PC-9 (cell line): ENCODE measurements around the gene DNAJC17. TPM values are rescaled to one million over a fixed set of nuclear protein-coding genes. Genes with fewer than 3 reads are reported as not detected.

Source experiments
- BruUV-seq: library from RNA; stranded (reverse); fragments of 400-500 nt; replicated peaks from 2 replicates; lab custom pipeline; 2021; lab: Mats Ljungman, UMichigan
- CTCF ChIA-PET: fragments of 300-600 bp; sonication (Branson Sonifier 250); formaldehyde crosslinking; loops from one replicate; lab custom pipeline; 2022; ENCODE audit warnings: antibody characterized with exemption; lab: Charles Lee
- POLR2A ChIA-PET: fragments of 300-600 bp; sonication (Branson Sonifier 250); formaldehyde crosslinking; loops from one replicate; lab custom pipeline; 2022; ENCODE audit warnings: antibody characterized with exemption; ENCODE audit not compliant: unreplicated experiment; lab: Charles Lee
- DNase-seq, 2 experiments: peaks; one replicate each; pipeline versions ENCODE4 v3.0.0 to v3.0.0-alpha.2; 2015 to 2022; ENCODE audit warnings: mixed read lengths in 1 of 2
- H2AFZ ChIP-seq: fragments of 200-600 bp; sonication (generic); 2 replicates; pipeline ENCODE4 v1.8.1; 2017; ENCODE audit warnings: antibody characterized with exemption
- H3F3A ChIP-seq: fragments of 200-600 bp; sonication (generic); 2 replicates; pipeline ENCODE4 v1.8.1; 2017; ENCODE audit warnings: antibody characterized with exemption, mild to moderate bottlenecking, low read depth; ENCODE audit not compliant: insufficient read depth
- H3K27ac ChIP-seq: fragments of 200-600 bp; sonication (generic); 2 replicates; pipeline ENCODE4 v1.6.1; 2016; ENCODE audit warnings: mixed run types
- H3K27me3 ChIP-seq: fragments of 200-600 bp; sonication (generic); 2 replicates; pipeline ENCODE4 v1.6.1; 2016; ENCODE audit warnings: low read depth, mixed run types; ENCODE audit not compliant: insufficient read depth
- H3K36me3 ChIP-seq: fragments of 200-600 bp; sonication (generic); 2 replicates; pipeline ENCODE4 v1.6.1; 2016; ENCODE audit warnings: low read depth, mixed run types
- H3K4me1 ChIP-seq: fragments of 200-600 bp; sonication (generic); replicated peaks from 2 replicates; pipeline ENCODE4 v1.6.1; 2016; ENCODE audit warnings: mixed run types; ENCODE audit not compliant: insufficient read depth
- H3K4me2 ChIP-seq: fragments of 200-600 bp; sonication (generic); 2 replicates; pipeline ENCODE4 v1.6.1; 2017; ENCODE audit warnings: mixed run types
- H3K4me3 ChIP-seq: fragments of 200-600 bp; sonication (generic); 2 replicates; pipeline ENCODE4 v1.6.1; 2016; ENCODE audit warnings: mixed run types
- H3K79me2 ChIP-seq: fragments of 200-600 bp; sonication (generic); 2 replicates; pipeline ENCODE4 v1.6.1; 2017; ENCODE audit warnings: low read depth, mixed run types
- H3K9me2 ChIP-seq: fragments of 200-600 bp; sonication (generic); 2 replicates; pipeline ENCODE4 v1.8.1; 2017; ENCODE audit warnings: mild to moderate bottlenecking; ENCODE audit not compliant: insufficient read depth
- H3K9me3 ChIP-seq: fragments of 200-600 bp; sonication (generic); 2 replicates; pipeline ENCODE4 v1.8.1; 2016; ENCODE audit warnings: low read depth; ENCODE audit not compliant: insufficient read depth
- H4K20me1 ChIP-seq: fragments of 200-600 bp; sonication (generic); 2 replicates; pipeline ENCODE4 v1.8.1; 2017; ENCODE audit not compliant: insufficient read depth
- CTCF ChIP-seq: fragments of 200-600 bp; sonication (generic); conservative IDR thresholded peaks from 2 replicates; pipeline ENCODE4 v1.6.1; 2017; ENCODE audit warnings: mixed run types, antibody characterized with exemption, mild to moderate bottlenecking, moderate library complexity
- EZH2 ChIP-seq: fragments of 200-600 bp; sonication (generic); IDR thresholded peaks from 2 replicates; pipeline ENCODE4 v1.8.0; 2017; ENCODE audit warnings: antibody characterized with exemption, low read depth
- intact Hi-C: fragments of 100-400 bp; cut with micrococcal nuclease; formaldehyde crosslinking; loops from one replicate; pipeline ENCODE4 v1.10.0; 2022; ENCODE audit not compliant: unreplicated experiment
- total RNA-seq: library from RNA; stranded (reverse); gene quantifications from 2 replicates; pipeline ENCODE4 v1.2.3, GENCODE V29; 2021

Gene DNAJC17
- total RNA-seq, 1 experiment from 2014 or later, result 27.4 TPM

GRCh38 chr15:40773902-40774301, 33.4 kb downstream of the DNAJC17 start:
- no peaks in the 10 kb centered on the region for H4K20me1 ChIP-seq
- no peaks in the 10 kb centered on the region for H3K79me2 ChIP-seq
- no peak overlapping the region for H3K4me3 ChIP-seq
- CTCF ChIA-PET, result no interaction called here
- H3F3A ChIP-seq, result peaks cover 36% of the 10 kb centered on the region
- 0 out of 2 replicates have a peak, but pooled peaks cover 4% of the 10 kb centered on the region for H3K36me3 ChIP-seq
- no TSS peak for BruUV-seq
- H3K9me2 ChIP-seq, result no peaks in the 10 kb centered on the region
- peaks cover 43% of the 10 kb centered on the region for H3K4me1 ChIP-seq
- DNase-seq, result no peak
- no peak overlapping the region for H3K4me2 ChIP-seq
- H3K9me3 ChIP-seq, result no peaks in the 10 kb centered on the region
- POLR2A ChIA-PET, result no interaction called here
- intact Hi-C loops, result loop anchor here (10.0 kb wide), 1 partner anchor 179 kb away; the partner anchor contains the start of gene KNL1
- H3K27me3 ChIP-seq, result no peaks in the 10 kb centered on the region
- no peak overlapping the region for H3K27ac ChIP-seq
- no peak overlapping the region for H2AFZ ChIP-seq
- TF ChIP-seq EZH2, result no peak
- no peak for TF ChIP-seq CTCF

GRCh38 chr15:40773496-40773895, 33.8 kb downstream of the DNAJC17 start:
- H3K9me3 ChIP-seq, result no peaks in the 10 kb centered on the region
- intact Hi-C loops, result loop anchor here (10.0 kb wide), 1 partner anchor 179 kb away; the partner anchor contains the start of gene KNL1
- H4K20me1 ChIP-seq, result no peaks in the 10 kb centered on the region
- H2AFZ ChIP-seq, result no peak overlapping the region
- H3F3A ChIP-seq, result peaks cover 40% of the 10 kb centered on the region
- DNase-seq, result no peak
- no peak for TF ChIP-seq EZH2
- TF ChIP-seq CTCF, result no peak
- H3K36me3 ChIP-seq, result 0 out of 2 replicates have a peak, but pooled peaks cover 4% of the 10 kb centered on the region
- H3K27ac ChIP-seq, result no peak overlapping the region
- no peak overlapping the region for H3K4me3 ChIP-seq
- H3K9me2 ChIP-seq, result no peaks in the 10 kb centered on the region
- peaks cover 47% of the 10 kb centered on the region for H3K4me1 ChIP-seq
- no peaks in the 10 kb centered on the region for H3K79me2 ChIP-seq
- no TSS peak for BruUV-seq
- POLR2A ChIA-PET, result no interaction called here
- no peaks in the 10 kb centered on the region for H3K27me3 ChIP-seq
- H3K4me2 ChIP-seq, result no peak overlapping the region
- CTCF ChIA-PET, result no interaction called here

GRCh38 chr15:40772014-40772413, 35.3 kb downstream of the DNAJC17 start:
- H3F3A ChIP-seq, result peaks cover 34% of the 10 kb centered on the region
- BruUV-seq, result no TSS peak
- H3K4me2 ChIP-seq, result peak overlapping the region; percentile 77; the same call in 1 of the 2 replicates
- H3K9me3 ChIP-seq, result no peaks in the 10 kb centered on the region
- H3K79me2 ChIP-seq, result no peaks in the 10 kb centered on the region
- H3K27me3 ChIP-seq, result no peaks in the 10 kb centered on the region
- H3K27ac ChIP-seq, result no peak overlapping the region; the same call in 1 of the 2 replicates
- H3K36me3 ChIP-seq, result 0 out of 2 replicates have a peak, but pooled peaks cover 4% of the 10 kb centered on the region
- POLR2A ChIA-PET, result no interaction called here
- CTCF ChIA-PET, result interaction anchor here (0.9 kb wide), 1 partner anchor 25 kb away, joined by 4 read pairs; no protein-coding TSS in a partner anchor
- H3K4me1 ChIP-seq, result peaks cover 44% of the 10 kb centered on the region
- H4K20me1 ChIP-seq, result no peaks in the 10 kb centered on the region
- no peak overlapping the region for H2AFZ ChIP-seq
- no peak for TF ChIP-seq EZH2
- TF ChIP-seq CTCF, result no peak
- intact Hi-C loops, result loop anchor here (10.0 kb wide), 1 partner anchor 177 kb away; the partner anchor contains the start of gene KNL1
- no peaks in the 10 kb centered on the region for H3K9me2 ChIP-seq
- H3K4me3 ChIP-seq, result no peak overlapping the region
- no peak for DNase-seq
